HG03095 (cell line): Measurements from ENCODE around the gene TWIST1.

Source experiments
- ATAC-seq: cut with Tn5 transposase; IDR thresholded peaks from one replicate; pipeline ENCODE4 v1.9.1; 2021; ENCODE audit warnings: moderate library complexity; ENCODE audit not compliant: unreplicated experiment

The TWIST1 gene

DNA sequence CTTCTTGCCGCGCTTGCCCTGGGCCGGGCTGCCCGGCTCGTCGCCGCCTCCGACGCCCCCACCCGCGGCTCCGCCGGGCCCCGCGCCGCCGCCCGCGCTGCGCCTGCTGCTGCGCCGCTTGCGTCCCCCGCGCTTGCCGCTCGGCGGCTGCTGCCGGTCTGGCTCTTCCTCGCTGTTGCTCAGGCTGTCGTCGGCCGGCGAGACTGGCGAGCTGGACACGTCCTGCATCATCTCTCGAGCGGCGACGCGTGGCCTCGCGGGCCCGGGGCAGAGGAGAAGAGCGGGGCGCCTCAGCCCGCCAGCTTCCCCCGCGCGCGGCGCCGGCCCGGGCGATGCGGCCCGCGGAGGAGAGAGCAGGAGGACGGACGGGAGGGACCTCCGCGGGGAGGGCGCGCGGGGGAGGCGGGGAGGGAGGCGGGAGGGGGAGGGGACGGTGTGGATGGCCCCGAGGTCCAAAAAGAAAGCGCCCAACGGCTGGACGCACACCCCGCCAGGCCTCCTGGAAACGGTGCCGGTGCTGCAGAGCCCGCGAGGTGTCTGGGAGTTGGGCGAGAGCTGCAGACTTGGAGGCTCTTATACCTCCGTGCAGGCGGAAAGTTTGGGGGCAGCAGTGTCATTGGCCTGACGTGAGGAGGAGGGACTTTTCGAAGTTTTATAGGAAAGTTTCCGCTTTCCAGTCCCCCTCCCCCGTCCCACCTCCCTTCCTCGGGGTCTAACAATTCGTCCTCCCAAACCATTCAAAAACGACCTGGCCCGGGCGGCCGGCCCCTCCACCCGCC is at the start of gene TWIST1:
TWIST1 (minus strand) TSS at position 546 of the 779 bp plus-strand sequence; CDS start at position 231, 315 bp downstream.
- ATAC-seq: no peak

- no peak for ATAC-seq
Observed at GRCh38 chr7:19161671-19162070, 44.2 kb upstream of the TWIST1 start.

GRCh38 chr7:19146699-19147098 is 29.3 kb upstream of the TWIST1 start:
- ATAC-seq: no peak

DNA sequence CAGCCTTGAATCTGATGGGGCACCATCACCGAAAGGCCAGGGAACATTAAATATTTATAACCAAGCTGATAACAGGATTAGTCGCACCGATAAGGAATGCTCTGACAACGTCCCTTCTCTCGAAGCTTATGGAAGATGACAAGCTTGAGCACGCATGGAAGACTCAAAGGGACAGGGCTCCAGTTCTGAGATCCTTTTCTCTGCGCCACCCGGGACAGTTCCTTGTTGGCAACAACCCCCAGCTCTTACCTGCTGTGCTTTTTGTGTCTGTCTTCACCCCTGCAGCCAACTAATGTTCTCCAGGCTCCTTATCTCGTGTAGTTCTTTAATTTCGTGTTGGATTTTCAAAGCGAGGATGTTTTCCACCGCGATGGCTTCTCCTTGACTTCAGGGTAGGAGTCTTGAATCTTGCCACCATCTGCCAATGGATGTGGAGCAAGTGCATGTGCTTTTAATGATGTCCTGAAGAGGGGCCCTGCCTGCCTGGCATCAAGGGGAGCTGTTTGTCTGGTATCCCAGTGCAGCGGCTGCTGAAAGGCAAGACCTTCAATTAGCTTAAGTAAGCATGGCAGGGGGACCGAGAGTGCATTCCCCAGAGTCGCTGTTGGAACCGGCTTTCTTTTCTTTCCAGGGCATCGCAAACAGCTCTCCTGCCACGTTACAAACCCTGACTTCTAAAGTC is 28.1 kb upstream of the TWIST1 start:
- ATAC-seq: no peak

GRCh38 chr7:19144661-19145433 is 27.4 kb upstream of the TWIST1 start, which contains the start of gene FERD3L:
FERD3L (minus strand) TSS chr7:19145421; CDS start chr7:19145362, 59 bp downstream.
- ATAC-seq: no peak

DNA sequence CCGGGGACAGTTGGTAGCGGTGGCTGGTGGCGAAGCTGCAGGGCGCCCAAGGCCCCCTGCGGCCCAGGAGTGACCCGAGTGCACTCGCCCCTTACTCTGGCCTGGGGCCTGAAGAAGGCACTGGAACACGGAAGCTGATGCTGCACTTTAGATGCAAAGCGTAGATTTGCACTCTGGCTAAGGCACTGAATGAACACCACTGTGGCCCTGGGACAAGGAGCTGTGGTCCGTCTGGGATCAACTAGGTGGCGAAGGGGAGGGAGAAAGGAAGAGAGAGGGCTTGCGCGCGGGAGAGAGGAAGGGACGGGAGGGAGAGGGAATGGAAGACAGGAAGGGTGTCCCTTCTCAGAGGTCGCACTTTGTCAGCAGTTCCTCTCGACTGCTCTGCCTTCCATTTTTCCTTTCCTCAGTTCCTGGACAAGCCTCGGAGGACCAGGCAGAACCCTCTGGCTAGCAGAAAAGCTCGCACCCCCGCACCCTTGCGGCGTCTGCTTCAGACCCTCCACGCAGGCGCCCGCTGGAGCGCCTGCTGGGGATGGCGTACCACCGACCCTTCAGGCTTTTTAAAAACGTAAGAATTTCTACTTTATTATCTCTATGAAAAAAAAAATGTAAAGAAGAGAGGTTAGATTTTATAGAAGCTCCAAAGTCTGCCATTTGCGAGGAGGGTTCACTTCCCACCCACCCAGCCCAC is 26.6 kb upstream of the TWIST1 start:
- no peak for ATAC-seq

DNA sequence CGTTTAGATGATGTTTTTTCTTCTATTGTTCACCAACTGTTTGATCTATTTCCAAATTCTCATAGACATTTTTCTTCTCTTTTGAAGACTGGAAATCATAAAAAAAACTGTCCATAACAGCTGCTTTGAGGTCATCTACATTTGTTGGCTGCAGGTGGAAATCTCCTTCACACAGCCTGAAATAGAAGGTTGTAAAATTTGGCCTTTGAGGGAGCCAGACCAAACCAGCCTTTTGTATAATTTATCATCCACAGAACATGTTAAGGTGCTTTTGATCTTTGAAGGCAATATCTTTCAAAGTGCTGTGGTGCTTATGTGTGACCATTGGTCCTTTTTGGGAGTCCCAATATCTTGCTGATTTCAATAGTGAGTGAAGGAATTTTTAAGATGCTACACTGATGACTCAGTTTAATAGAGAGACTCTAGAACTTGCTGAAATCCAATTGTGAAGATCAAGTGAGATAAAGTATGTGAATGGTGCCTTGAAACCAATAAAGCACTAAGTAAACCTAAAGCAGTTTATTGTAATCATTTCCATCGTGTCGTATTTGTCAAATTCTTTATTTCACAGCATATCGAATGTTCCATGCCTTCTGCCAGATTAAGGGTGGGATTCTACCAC is 22.4 kb upstream of the TWIST1 start:
- no peak for ATAC-seq

DNA sequence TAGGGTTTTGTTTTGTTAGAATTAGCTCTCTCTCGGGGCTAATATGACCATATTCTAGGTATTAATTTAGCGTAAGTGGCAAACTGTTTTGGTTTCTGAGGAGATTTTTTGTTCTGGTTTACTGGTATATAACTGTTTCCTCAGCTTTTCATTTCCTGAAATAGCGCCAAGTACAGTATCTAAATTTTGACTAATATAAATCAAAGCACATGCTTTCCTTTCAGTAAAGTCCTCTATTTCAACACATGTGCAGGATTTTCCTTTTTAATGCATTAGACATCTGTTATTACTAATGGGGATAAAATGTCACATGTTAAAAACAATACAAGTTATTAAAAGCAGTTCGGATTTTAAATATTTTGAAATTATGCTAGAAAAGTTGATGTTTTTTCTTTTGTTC is 16.4 kb upstream of the TWIST1 start:
- no peak for ATAC-seq

- no peak for ATAC-seq
Observed at GRCh38 chr7:19133390-19133789, 16.0 kb upstream of the TWIST1 start.

GRCh38 chr7:19128856-19129255 is 11.4 kb upstream of the TWIST1 start:
- no peak for ATAC-seq

GRCh38 chr7:19121977-19122588 is 4.6 kb upstream of the TWIST1 start:
- ATAC-seq: no peak

DNA sequence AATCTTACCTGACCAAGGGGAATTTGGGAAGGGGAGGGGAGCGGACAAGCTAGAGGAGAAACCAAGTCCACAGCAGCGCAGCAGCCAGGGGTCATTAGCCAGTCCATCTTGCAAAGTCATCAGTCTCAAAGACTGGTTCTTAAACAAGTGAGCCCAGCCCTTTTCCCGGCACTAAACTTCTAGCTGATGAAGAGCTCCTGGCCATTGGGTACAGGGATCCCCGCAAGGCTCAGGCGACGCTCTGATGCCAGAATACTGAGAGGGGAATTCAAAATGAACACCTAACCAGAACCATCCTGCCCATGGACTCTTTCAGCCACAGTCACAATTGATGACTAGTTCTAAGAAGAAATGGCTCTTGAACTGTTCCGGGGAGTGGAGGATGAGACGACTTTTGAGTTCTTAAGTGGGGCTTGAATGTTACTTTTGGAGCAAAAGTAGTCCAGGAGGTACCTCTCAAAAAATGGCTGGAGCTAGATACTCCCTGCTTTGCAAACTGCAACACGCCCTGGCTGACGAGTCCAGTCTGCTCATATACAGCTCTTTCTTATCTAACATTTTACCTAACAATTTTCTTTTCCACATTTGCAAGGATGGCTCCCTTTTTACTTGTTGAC is 2.5 kb upstream of the TWIST1 start:
- ATAC-seq: no peak

DNA sequence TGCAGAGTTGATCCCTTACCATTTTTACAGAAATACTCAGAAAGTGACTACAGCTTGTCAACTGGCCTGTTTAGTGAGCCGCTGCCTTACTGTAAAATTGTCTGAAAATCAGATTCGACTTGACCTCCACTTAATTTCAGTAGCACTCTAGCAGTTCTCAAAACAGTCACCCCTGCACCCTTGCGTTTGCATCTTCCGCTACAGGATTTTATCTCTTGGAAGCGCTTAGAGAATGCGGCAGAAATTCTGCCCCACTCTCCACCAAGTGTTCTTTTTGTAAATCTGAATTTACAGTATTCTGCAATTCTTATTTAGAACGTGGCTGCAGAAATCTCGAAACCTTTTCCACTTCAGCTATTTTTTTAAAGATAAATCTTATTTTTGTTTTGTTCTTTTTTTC is 1.9 kb upstream of the TWIST1 start:
- no peak for ATAC-seq

GRCh38 chr7:19118636-19119371 is 1.4 kb upstream of the TWIST1 start:
- ATAC-seq: no peak

- ATAC-seq: no peak
Observed at GRCh38 chr7:19117870-19118608, 603 bp upstream of the TWIST1 start.

DNA sequence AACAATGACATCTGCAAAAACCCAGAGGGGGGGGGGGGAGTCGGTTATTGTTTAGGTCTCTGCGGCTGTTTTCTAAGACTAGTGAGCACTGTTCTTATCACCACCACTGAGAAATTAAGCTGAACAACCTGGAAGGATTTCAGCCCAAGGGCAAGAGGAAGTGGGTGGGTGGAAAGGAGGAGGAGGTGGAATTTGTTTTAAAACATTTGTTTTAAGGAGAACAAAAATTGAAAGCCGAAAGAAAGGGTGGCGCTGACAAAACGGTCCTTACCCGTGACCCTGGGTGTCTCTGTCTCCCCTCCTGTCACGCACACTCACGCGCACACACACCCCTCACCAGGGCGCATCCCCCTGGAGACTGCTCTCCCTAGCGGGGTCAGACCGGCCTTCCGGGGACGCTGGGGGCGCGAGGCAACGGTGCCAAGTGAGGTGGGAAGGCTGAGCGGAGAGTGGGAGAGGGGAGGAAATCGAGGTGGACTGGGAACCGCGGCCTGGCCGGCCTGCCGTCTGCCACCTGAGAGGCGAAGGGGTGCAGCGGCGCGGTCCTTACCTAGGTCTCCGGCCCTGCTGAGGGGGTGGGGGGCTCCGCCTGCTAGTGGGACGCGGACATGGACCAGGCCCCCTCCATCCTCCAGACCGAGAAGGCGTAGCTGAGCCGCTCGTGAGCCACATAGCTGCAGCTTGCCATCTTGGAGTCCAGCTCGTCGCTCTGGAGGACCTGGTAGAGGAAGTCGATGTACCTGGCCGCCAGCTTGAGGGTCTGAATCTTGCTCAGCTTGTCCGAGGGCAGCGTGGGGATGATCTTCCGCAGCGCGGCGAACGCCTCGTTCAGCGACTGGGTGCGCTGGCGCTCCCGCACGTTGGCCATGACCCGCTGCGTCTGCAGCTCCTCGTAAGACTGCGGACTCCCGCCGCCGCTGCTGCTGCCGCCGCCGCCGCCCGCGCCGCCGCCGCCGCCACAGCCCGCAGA is 1.0 kb downstream of the TWIST1 start:
- no peak for ATAC-seq

DNA sequence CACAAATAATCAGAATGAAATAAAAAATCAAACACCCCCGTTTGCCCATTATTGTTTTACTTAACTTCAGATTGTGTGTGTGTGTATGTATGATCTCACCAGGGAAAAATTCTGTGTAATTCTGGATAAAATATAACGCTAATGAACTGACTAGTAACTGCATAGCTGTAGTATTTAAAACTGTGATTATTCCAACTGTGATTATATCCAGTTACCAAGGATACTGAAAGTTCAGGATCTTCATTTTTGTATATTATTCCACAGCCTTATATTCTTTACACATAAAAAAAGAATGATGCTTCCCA is 2.9 kb downstream of the TWIST1 start:
- no peak for ATAC-seq
